ENCODE measurements around the gene CSTPP1.

CSTPP1 gene

DNA sequence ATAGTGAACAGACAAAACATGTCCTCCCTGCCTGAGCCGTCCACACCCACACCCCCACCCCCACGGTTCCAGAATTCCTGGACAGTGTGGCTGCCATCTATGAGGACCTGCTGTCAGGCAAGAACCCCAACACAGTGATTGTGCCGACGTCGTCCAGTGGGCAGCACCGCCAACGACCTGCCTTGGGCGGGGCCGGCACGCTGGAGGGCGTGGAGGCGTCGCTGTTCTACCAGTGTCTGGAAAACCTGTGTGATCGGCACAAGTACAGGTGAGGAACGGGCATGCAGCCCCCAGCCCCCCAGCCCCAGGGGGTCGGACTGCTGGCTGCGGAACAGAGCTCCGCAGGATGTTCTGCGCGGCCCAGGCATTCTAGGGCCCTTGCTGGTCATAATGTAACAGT, 220.4 kb downstream of the CSTPP1 start:
- no peaks in the 10 kb centered on the region for H3K9me2 ChIP-seq (ENCODE audit: low read depth, low read length)
- no peaks in the 10 kb centered on the region for H3K27me3 ChIP-seq (ENCODE audit: insufficient read depth, low read length)
- H3K36me3 ChIP-seq (ENCODE audit: insufficient read depth, low read length), result peaks cover 15% of the 10 kb centered on the region; the same call in 1 of the 2 replicates
- no peak overlapping the region for H3K4me2 ChIP-seq (ENCODE audit: low read length)
- H3K79me2 ChIP-seq (ENCODE audit: insufficient read depth, low read length), result no peaks in the 10 kb centered on the region
- no peaks in the 10 kb centered on the region for H3K9me3 ChIP-seq (ENCODE audit: low read length)
- no peak overlapping the region for H3K9ac ChIP-seq (ENCODE audit: low read length)
- H3F3A ChIP-seq (ENCODE audit: insufficient read depth, low read length), result no peaks in the 10 kb centered on the region
- H3K27ac ChIP-seq (ENCODE audit: low read depth, low read length, poor library complexity, severe bottlenecking), result no peak overlapping the region
- no peaks in the 10 kb centered on the region for H4K20me1 ChIP-seq (ENCODE audit: insufficient read depth, low read length)
- peaks cover 44% of the 10 kb centered on the region for H3K4me1 ChIP-seq (ENCODE audit: insufficient read depth, low read length, severe bottlenecking)
- no peak overlapping the region for H3K4me3 ChIP-seq (ENCODE audit: low read depth, low read length, poor library complexity, severe bottlenecking)
- no peak for TF ChIP-seq EZH2 (IDR thresholded peaks at IDR 0.05; ENCODE audit: borderline replicate concordance, low read length)
- TF ChIP-seq, protein P1, sequence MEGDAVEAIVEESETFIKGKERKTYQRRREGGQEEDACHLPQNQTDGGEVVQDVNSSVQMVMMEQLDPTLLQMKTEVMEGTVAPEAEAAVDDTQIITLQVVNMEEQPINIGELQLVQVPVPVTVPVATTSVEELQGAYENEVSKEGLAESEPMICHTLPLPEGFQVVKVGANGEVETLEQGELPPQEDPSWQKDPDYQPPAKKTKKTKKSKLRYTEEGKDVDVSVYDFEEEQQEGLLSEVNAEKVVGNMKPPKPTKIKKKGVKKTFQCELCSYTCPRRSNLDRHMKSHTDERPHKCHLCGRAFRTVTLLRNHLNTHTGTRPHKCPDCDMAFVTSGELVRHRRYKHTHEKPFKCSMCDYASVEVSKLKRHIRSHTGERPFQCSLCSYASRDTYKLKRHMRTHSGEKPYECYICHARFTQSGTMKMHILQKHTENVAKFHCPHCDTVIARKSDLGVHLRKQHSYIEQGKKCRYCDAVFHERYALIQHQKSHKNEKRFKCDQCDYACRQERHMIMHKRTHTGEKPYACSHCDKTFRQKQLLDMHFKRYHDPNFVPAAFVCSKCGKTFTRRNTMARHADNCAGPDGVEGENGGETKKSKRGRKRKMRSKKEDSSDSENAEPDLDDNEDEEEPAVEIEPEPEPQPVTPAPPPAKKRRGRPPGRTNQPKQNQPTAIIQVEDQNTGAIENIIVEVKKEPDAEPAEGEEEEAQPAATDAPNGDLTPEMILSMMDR (IDR thresholded peaks at IDR 0.05; ENCODE audit: low read length), result no peak
- H2AFZ ChIP-seq (ENCODE audit: low read length), result no peak overlapping the region

DNA sequence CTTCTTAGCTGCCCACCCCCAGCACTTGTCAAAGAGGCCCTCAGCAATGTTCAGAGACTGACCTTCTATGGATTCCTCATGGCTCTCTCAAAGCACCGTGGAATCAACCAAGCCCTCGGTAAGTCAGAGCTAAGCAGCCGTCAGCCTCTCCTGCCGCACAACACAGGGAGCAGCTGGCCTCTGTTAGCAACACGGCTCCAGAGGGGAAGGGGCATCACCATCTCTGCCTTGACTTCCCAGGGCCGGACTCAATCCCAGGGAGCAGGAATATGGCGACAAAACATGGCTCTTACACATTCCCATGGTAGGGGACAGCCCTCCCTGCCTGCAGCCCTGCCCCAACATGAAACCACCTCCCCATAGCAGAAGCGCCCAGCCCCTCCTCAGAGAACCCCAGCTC, 221.2 kb downstream of the CSTPP1 start:
- peaks cover 22% of the 10 kb centered on the region; the same call in 1 of the 2 replicates for H3K36me3 ChIP-seq (ENCODE audit: insufficient read depth, low read length)
- no peak overlapping the region for H3K4me3 ChIP-seq (ENCODE audit: low read depth, low read length, poor library complexity, severe bottlenecking)
- peaks cover 36% of the 10 kb centered on the region for H3K4me1 ChIP-seq (ENCODE audit: insufficient read depth, low read length, severe bottlenecking)
- no peaks in the 10 kb centered on the region for H4K20me1 ChIP-seq (ENCODE audit: insufficient read depth, low read length)
- no peak overlapping the region for H3K27ac ChIP-seq (ENCODE audit: low read depth, low read length, poor library complexity, severe bottlenecking)
- H3K9me3 ChIP-seq (ENCODE audit: low read length), result no peaks in the 10 kb centered on the region
- no peak overlapping the region for H3K4me2 ChIP-seq (ENCODE audit: low read length)
- H2AFZ ChIP-seq (ENCODE audit: low read length), result no peak overlapping the region
- TF ChIP-seq, protein P1 (IDR thresholded peaks at IDR 0.05; ENCODE audit: low read length), result no peak
- TF ChIP-seq EZH2 (IDR thresholded peaks at IDR 0.05; ENCODE audit: borderline replicate concordance, low read length), result no peak
- no peaks in the 10 kb centered on the region for H3K9me2 ChIP-seq (ENCODE audit: low read depth, low read length)
- H3K9ac ChIP-seq (ENCODE audit: low read length), result no peak overlapping the region
- H3K27me3 ChIP-seq (ENCODE audit: insufficient read depth, low read length), result no peaks in the 10 kb centered on the region
- no peaks in the 10 kb centered on the region for H3K79me2 ChIP-seq (ENCODE audit: insufficient read depth, low read length)
- no peaks in the 10 kb centered on the region for H3F3A ChIP-seq (ENCODE audit: insufficient read depth, low read length)

DNA sequence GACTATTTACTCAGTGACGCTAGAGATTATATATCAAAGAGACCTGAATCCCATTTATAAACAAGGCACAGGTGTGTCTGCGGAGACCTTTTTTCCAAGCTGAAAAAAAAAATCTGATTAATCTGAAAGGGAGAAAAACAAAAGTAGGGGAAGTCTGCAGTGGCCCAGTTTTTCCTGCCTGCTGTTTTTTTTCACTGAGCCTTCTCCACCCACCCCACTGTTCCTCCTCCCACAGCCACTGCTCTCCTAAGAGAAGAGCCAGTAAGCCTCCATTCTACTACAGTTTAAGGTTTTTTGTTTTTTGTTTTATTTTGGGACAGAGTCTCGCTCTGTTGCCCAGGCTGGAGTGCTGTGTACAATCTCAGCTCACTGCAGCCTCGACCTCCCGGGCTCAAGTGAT, 221.7 kb downstream of the CSTPP1 start:
- no peaks in the 10 kb centered on the region for H3K9me2 ChIP-seq (ENCODE audit: low read depth, low read length)
- H3K27me3 ChIP-seq (ENCODE audit: insufficient read depth, low read length), result no peaks in the 10 kb centered on the region
- H3K4me2 ChIP-seq (ENCODE audit: low read length), result no peak overlapping the region
- no peaks in the 10 kb centered on the region for H4K20me1 ChIP-seq (ENCODE audit: insufficient read depth, low read length)
- no peak overlapping the region for H2AFZ ChIP-seq (ENCODE audit: low read length)
- TF ChIP-seq EZH2 (IDR thresholded peaks at IDR 0.05; ENCODE audit: borderline replicate concordance, low read length), result no peak
- TF ChIP-seq, protein P1 (IDR thresholded peaks at IDR 0.05; ENCODE audit: low read length), result no peak
- peaks cover 31% of the 10 kb centered on the region for H3K4me1 ChIP-seq (ENCODE audit: insufficient read depth, low read length, severe bottlenecking)
- H3K9ac ChIP-seq (ENCODE audit: low read length), result no peak overlapping the region
- H3F3A ChIP-seq (ENCODE audit: insufficient read depth, low read length), result no peaks in the 10 kb centered on the region
- no peaks in the 10 kb centered on the region for H3K9me3 ChIP-seq (ENCODE audit: low read length)
- H3K27ac ChIP-seq (ENCODE audit: low read depth, low read length, poor library complexity, severe bottlenecking), result no peak overlapping the region
- H3K79me2 ChIP-seq (ENCODE audit: insufficient read depth, low read length), result no peaks in the 10 kb centered on the region
- peaks cover 27% of the 10 kb centered on the region; the same call in 1 of the 2 replicates for H3K36me3 ChIP-seq (ENCODE audit: insufficient read depth, low read length)
- no peak overlapping the region for H3K4me3 ChIP-seq (ENCODE audit: low read depth, low read length, poor library complexity, severe bottlenecking)

All from OCI-LY1 (cell line).